Liver (tissue), 9 donors: ENCODE data around the gene M1AP. TPM values are rescaled to one million over a fixed set of nuclear protein-coding genes. Genes with fewer than 3 reads are reported as not detected.

ENCODE experiments used
- DNase-seq: peaks from one replicate; pipeline ENCODE4 v3.0.0-alpha.2; 2017; ENCODE audit warnings: low spot score
- H3K27ac ChIP-seq, 2 donors: one replicate each; pipeline ENCODE4 v1.7.0; 2013; ENCODE audit warnings: inconsistent platforms in 2 of 2, low read length in 2 of 2, control low read depth in 1 of 2, low read depth in 1 of 2, mild to moderate bottlenecking in 1 of 2
- H3K27me3 ChIP-seq, 4 donors: one replicate each; pipeline versions ENCODE4 v1.6.1 to v1.7.0; 2013; ENCODE audit warnings: low read length in 3 of 4, inconsistent platforms in 1 of 4, mild to moderate bottlenecking in 1 of 4, moderate library complexity in 1 of 4; ENCODE audit not compliant: control insufficient read depth in 4 of 4, insufficient read depth in 4 of 4
- H3K36me3 ChIP-seq, 4 donors: one replicate each; pipeline versions ENCODE4 v1.6.1 to v1.7.0; 2013; ENCODE audit warnings: low read length in 3 of 4, mild to moderate bottlenecking in 3 of 4, low read depth in 1 of 4, moderate library complexity in 1 of 4; ENCODE audit not compliant: control insufficient read depth in 4 of 4, insufficient read depth in 3 of 4
- H3K4me1 ChIP-seq, 4 donors: one replicate each; pipeline versions ENCODE4 v1.6.1 to v1.7.0; 2013; ENCODE audit warnings: low read length in 3 of 4, mild to moderate bottlenecking in 3 of 4, moderate library complexity in 1 of 4; ENCODE audit not compliant: control insufficient read depth in 4 of 4, insufficient read depth in 4 of 4
- H3K4me3 ChIP-seq, 3 donors: one replicate each; pipeline versions ENCODE4 v1.6.1 to v1.7.0; 2013; ENCODE audit warnings: low read length in 3 of 3, control low read depth in 1 of 3, low read depth in 1 of 3, mild to moderate bottlenecking in 1 of 3
- H3K9ac ChIP-seq, 2 donors: one replicate each; pipeline ENCODE4 v1.7.0; 2013; ENCODE audit warnings: low read length in 2 of 2, mild to moderate bottlenecking in 2 of 2, moderate library complexity in 2 of 2, control low read depth in 1 of 2, low read depth in 1 of 2
- H3K9me3 ChIP-seq, 4 donors: one replicate each; pipeline versions ENCODE4 v1.6.1 to v1.7.0; 2013; ENCODE audit warnings: low read length in 3 of 4; ENCODE audit not compliant: control insufficient read depth in 4 of 4
- ATF3 ChIP-seq: IDR thresholded peaks from 2 replicates; pipeline ENCODE4 v1.6.1; 2016; ENCODE audit warnings: antibody characterized with exemption
- CTCF ChIP-seq: fragments of 150-350 bp; IDR thresholded peaks from 2 replicates; pipeline ENCODE4 v1.5.1; 2017; ENCODE audit warnings: improper control_type of control experiment, low read depth, low read length; ENCODE audit not compliant: missing input control
- EGR1 ChIP-seq, 2 donors: IDR thresholded peaks; 2 replicates each; pipeline ENCODE4 v1.6.1; 2016 to 2018; ENCODE audit warnings: antibody characterized with exemption in 2 of 2, low read depth in 2 of 2
- FOXA1 ChIP-seq: IDR thresholded peaks from 2 replicates; pipeline ENCODE4 v1.6.1; 2016; ENCODE audit warnings: antibody characterized with exemption
- FOXA2 ChIP-seq: IDR thresholded peaks from 2 replicates; pipeline ENCODE4 v1.6.1; 2016; ENCODE audit warnings: antibody characterized with exemption
- GABPA ChIP-seq, 2 donors: IDR thresholded peaks in 1 of 2; conservative IDR thresholded peaks in 1 of 2; 2 replicates each; pipeline ENCODE4 v1.6.1; 2016; ENCODE audit warnings: antibody characterized with exemption in 2 of 2, mild to moderate bottlenecking in 1 of 2, moderate library complexity in 1 of 2
- HNF4A ChIP-seq, 2 donors: conservative IDR thresholded peaks; 2 replicates each; pipeline ENCODE4 v1.6.1; 2016; ENCODE audit warnings: antibody characterized with exemption in 2 of 2, mild to moderate bottlenecking in 2 of 2
- JUND ChIP-seq, 2 donors: IDR thresholded peaks; 2 replicates each; pipeline ENCODE4 v1.6.1; 2016; ENCODE audit warnings: antibody characterized with exemption in 2 of 2
- MAX ChIP-seq: IDR thresholded peaks from 2 replicates; pipeline ENCODE4 v1.6.1; 2016; ENCODE audit warnings: antibody characterized with exemption
- NR2F2 ChIP-seq: IDR thresholded peaks from 2 replicates; pipeline ENCODE4 v1.6.1; 2016; ENCODE audit warnings: antibody characterized with exemption
- RAD21 ChIP-seq, 2 donors: IDR thresholded peaks; 2 replicates each; pipeline ENCODE4 v1.6.1; 2016; ENCODE audit warnings: antibody characterized with exemption in 2 of 2, mild to moderate bottlenecking in 2 of 2
- REST ChIP-seq: IDR thresholded peaks from 2 replicates; pipeline ENCODE4 v1.6.1; 2016; ENCODE audit warnings: antibody characterized with exemption, mild to moderate bottlenecking
- RXRA ChIP-seq, 2 donors: IDR thresholded peaks; 2 replicates each; pipeline ENCODE4 v1.6.1; 2017 to 2018; ENCODE audit warnings: antibody characterized with exemption in 2 of 2, mild to moderate bottlenecking in 1 of 2
- SP1 ChIP-seq: IDR thresholded peaks from 2 replicates; pipeline ENCODE4 v1.6.1; 2018; ENCODE audit warnings: antibody characterized with exemption, mild to moderate bottlenecking
- TAF1 ChIP-seq: conservative IDR thresholded peaks from 2 replicates; pipeline ENCODE4 v1.6.1; 2016; ENCODE audit warnings: antibody characterized with exemption, mild to moderate bottlenecking
- YY1 ChIP-seq: IDR thresholded peaks from 2 replicates; pipeline ENCODE4 v1.6.1; 2016; ENCODE audit warnings: antibody characterized with exemption, mild to moderate bottlenecking
- ZBTB33 ChIP-seq: IDR thresholded peaks from 2 replicates; pipeline ENCODE4 v1.6.1; 2016; ENCODE audit warnings: antibody characterized with exemption
- WGBS: extraction: QIAGEN DNeasy Blood & Tissue Kit; methylation state at CpG from one replicate; pipeline ENCODE4 v1.1.7; 2013; 5-methylcytosine and 5-hydroxymethylcytosine counted together
- polyA plus RNA-seq, 2 donors: library from polyadenylated mRNA; stranded (reverse) in 1 of 2; unstranded in 1 of 2; fragments of 200-250 nt in 1 of 2; fragments of >200 nt in 1 of 2; fragmentation: Nextera tagmentation in 1 of 2; extraction: Ambion mirVana in 1 of 2; gene quantifications; one replicate each; pipeline versions ENCODE4 v1.2.1 to v1.2.3, GENCODE V29; 2013 to 2015
- total RNA-seq, 2 donors: library from RNA; depleted of rRNA; stranded (reverse); fragments of >200 nt; gene quantifications; one replicate each; pipeline ENCODE4 v1.2.3, GENCODE V29; 2014
- donor health status: healthy.
- donor health status: healthy.
- donor health status: healthy.
- donor health status: healthy.
- donor health status: healthy.

M1AP gene
- total and polyA plus RNA-seq, 4 donors, result under 0.01 to 0.38 (median 0.08) TPM

GRCh38 chr2:74585406-74586185 lies 62.5 kb downstream of the M1AP start:
- H3K9ac ChIP-seq, result no peak overlapping the region
- H3K4me1 ChIP-seq, result peaks cover 0 to 3% (median 0%) of the 10 kb centered on the region in 4 donors
- H3K4me3 ChIP-seq, result no peak overlapping the region
- H3K36me3 ChIP-seq, result no peaks in the 10 kb centered on the region
- no peak for DNase-seq
- whole genome bisulfite sequencing, result 61% methylated on average over 4 of the region's 4 CpGs
- no peak overlapping the region for H3K27ac ChIP-seq
- TF ChIP-seq FOXA1 (no peak), ATF3 (no peak), RXRA (IDR thresholded peaks at IDR 0.05) (no peak), TAF1 (no peak), FOXA2 (no peak), MAX (no peak), RAD21 (IDR thresholded peaks at IDR 0.05) (no peak), HNF4A (conservative IDR thresholded peaks at IDR 0.05) (no peak), YY1 (no peak), NR2F2 (no peak), SP1 (no peak), REST (no peak), CTCF (no peak), EGR1 (IDR thresholded peaks at IDR 0.05; ENCODE audit: low read depth in 2 of 2) (no peak)
- no peaks in the 10 kb centered on the region for H3K9me3 ChIP-seq
- H3K27me3 ChIP-seq, result peaks cover 0 to 4% (median 0%) of the 10 kb centered on the region in 4 donors

GRCh38 chr2:74584088-74584645 lies 64.0 kb downstream of the M1AP start:
- Histone ChIP-seq H3K36me3 (no peaks in the 10 kb centered on the region), H3K4me1 (peaks cover 0 to 3% (median 0%) of the 10 kb centered on the region in 4 donors), H3K9me3 (no peaks in the 10 kb centered on the region), H3K27ac (no peak overlapping the region), H3K27me3 (peaks cover 0 to 4% (median 0%) of the 10 kb centered on the region in 4 donors), H3K4me3 (no peak overlapping the region), H3K9ac (no peak overlapping the region)
- WGBS, result 68% methylated on average over 2 of the region's 2 CpGs
- no peak for DNase-seq
- TF ChIP-seq GABPA (IDR thresholded peaks at IDR 0.05 in 1 of 2, conservative IDR thresholded peaks at IDR 0.05 in 1 of 2), result no peak
- TF ChIP-seq MAX, result no peak
- TF ChIP-seq HNF4A (conservative IDR thresholded peaks at IDR 0.05), result no peak
- no peak for TF ChIP-seq FOXA1
- no peak for TF ChIP-seq ATF3
- no peak for TF ChIP-seq ZBTB33
- no peak for TF ChIP-seq YY1
- TF ChIP-seq JUND (IDR thresholded peaks at IDR 0.05), result no peak
- no peak for TF ChIP-seq FOXA2
- no peak for TF ChIP-seq CTCF
- TF ChIP-seq NR2F2, result no peak
- TF ChIP-seq TAF1, result no peak
- TF ChIP-seq RXRA (IDR thresholded peaks at IDR 0.05), result no peak
- no peak for TF ChIP-seq SP1
- no peak for TF ChIP-seq RAD21 (IDR thresholded peaks at IDR 0.05)
